Left ventricle myocardium inferior (tissue), 1 donor: Measurements from ENCODE around the gene LRP2BP. TPM values are rescaled to one million over a fixed set of nuclear protein-coding genes. Genes with fewer than 3 reads are reported as not detected.
A peak's percentile ranks its signal among the peaks of the same experiment; 100 is the strongest.

Experiments
- DNase-seq: peaks from one replicate; pipeline ENCODE4 v3.0.0-alpha.2; 2020
- H3K27ac ChIP-seq: fragments of 200-600 bp; replicated peaks from 2 replicates; pipeline ENCODE4 v1.8.0; 2021
- H3K27me3 ChIP-seq: fragments of 200-600 bp; 2 replicates; pipeline ENCODE4 v1.8.0; 2021; ENCODE audit warnings: low read depth
- H3K36me3 ChIP-seq: fragments of 200-600 bp; 2 replicates; pipeline ENCODE4 v1.8.0; 2021
- H3K4me1 ChIP-seq: fragments of 200-600 bp; 2 replicates; pipeline ENCODE4 v1.8.0; 2021
- H3K4me3 ChIP-seq: fragments of 200-600 bp; 2 replicates; pipeline ENCODE4 v1.8.0; 2021; ENCODE audit warnings: mild to moderate bottlenecking, moderate library complexity
- H3K9me3 ChIP-seq: fragments of 200-600 bp; replicated peaks from 2 replicates; pipeline ENCODE4 v1.8.0; 2021
- CTCF ChIP-seq: fragments of 200-600 bp; IDR thresholded peaks from 2 replicates; pipeline ENCODE4 v1.8.0; 2021; ENCODE audit warnings: antibody characterized with exemption, mild to moderate bottlenecking, borderline replicate concordance
- intact Hi-C: fragments of 100-400 bp; cut with micrococcal nuclease; formaldehyde crosslinking; loops from one replicate; pipeline ENCODE4 v1.11.0; 2022
- total RNA-seq: library from RNA; stranded (reverse); fragmentation: NEBNext Ultra II Directional; extraction: Animal tissue kit (Norgen Biotek cat#: 25700); gene quantifications from one replicate; pipeline ENCODE4 v1.2.1, GENCODE V29; 2021
- donor health status: DM: no; HTN: yes; CAD: no; lungs with severe emphysema.

LRP2BP gene
- total RNA-seq, 1 donor from 2014 or later, result 2.8 TPM

GRCh38 chr4:185395956-185396723 lies 416 bp upstream of the LRP2BP start:
- DNase-seq, result peak; percentile 97
- no peak for TF ChIP-seq CTCF
- Histone ChIP-seq H3K27ac (peak overlapping the region; percentile 100), H3K27me3 (no peaks in the 10 kb centered on the region), H3K9me3 (no peaks in the 10 kb centered on the region), H3K4me1 (peaks cover 58% of the 10 kb centered on the region), H3K36me3 (peaks cover 25% of the 10 kb centered on the region), H3K4me3 (peak overlapping the region; percentile 81)
- intact Hi-C loops, result no loop called here

DNA sequence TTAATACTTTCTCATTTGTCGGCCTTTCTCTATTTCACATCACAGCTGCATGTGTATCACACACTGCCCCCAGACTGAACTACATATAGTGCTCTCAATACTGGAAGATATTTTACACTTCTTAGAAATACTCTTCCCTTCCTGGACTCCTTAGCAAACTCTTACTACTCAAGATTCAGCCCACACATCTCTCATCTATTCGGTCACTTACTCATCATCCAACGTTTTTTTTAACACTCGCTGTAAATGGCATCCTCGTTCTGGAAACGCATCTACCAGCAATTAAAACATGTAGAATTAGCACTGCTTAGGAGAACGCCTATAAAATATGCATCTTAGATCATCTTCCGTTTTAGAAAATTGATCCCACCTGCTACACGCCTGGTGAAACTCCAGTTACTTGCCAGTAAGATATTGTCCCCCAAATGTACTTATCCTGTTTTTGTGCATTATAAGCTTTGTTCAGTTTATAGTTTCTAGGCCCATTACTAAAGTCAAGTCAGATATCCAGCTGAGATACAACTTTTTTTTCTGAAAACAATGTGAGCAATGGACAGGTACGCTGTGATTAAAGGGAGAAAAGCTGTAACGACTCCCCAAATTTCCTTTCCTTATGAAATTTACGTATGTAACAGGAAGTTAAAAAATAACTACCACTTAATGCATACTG lies 1.0 kb downstream of the LRP2BP start:
- Histone ChIP-seq H3K4me1 (peaks cover 52% of the 10 kb centered on the region), H3K27me3 (no peaks in the 10 kb centered on the region), H3K4me3 (peak overlapping the region; percentile 81), H3K27ac (peak overlapping the region; percentile 100), H3K36me3 (peaks cover 10% of the 10 kb centered on the region), H3K9me3 (no peaks in the 10 kb centered on the region)
- DNase-seq, result no peak
- intact Hi-C loops, result no loop called here
- TF ChIP-seq CTCF, result no peak

GRCh38 chr4:185392156-185392555 lies 3.6 kb downstream of the LRP2BP start:
- intact Hi-C loops, result no loop called here
- no peak for TF ChIP-seq CTCF

GRCh38 chr4:185390941-185391340 lies 4.8 kb downstream of the LRP2BP start:
- intact Hi-C loops, result no loop called here
- H3K27ac ChIP-seq, result no peak overlapping the region
- H3K9me3 ChIP-seq, result no peaks in the 10 kb centered on the region
- no peak overlapping the region for H3K4me3 ChIP-seq
- no peak for TF ChIP-seq CTCF
- no peak for DNase-seq
- peaks cover 16% of the 10 kb centered on the region for H3K4me1 ChIP-seq
- H3K27me3 ChIP-seq, result no peaks in the 10 kb centered on the region
- H3K36me3 ChIP-seq, result no peaks in the 10 kb centered on the region

More at GRCh38 chr4:185392156-185392555, 3.6 kb downstream of the LRP2BP start:
- H3K4me1 ChIP-seq, result peaks cover 26% of the 10 kb centered on the region
- DNase-seq, result no peak
- H3K9me3 ChIP-seq, result no peaks in the 10 kb centered on the region
- no peak overlapping the region for H3K4me3 ChIP-seq
- H3K27me3 ChIP-seq, result no peaks in the 10 kb centered on the region
- H3K27ac ChIP-seq, result no peak overlapping the region
- no peaks in the 10 kb centered on the region for H3K36me3 ChIP-seq

- TF ChIP-seq CTCF, result no peak
- H3K27ac ChIP-seq, result no peak overlapping the region
- DNase-seq, result no peak
- no peaks in the 10 kb centered on the region for H3K27me3 ChIP-seq
- H3K4me1 ChIP-seq, result peaks cover 6% of the 10 kb centered on the region
- H3K9me3 ChIP-seq, result no peaks in the 10 kb centered on the region
- H3K4me3 ChIP-seq, result no peak overlapping the region
- no peaks in the 10 kb centered on the region for H3K36me3 ChIP-seq
- intact Hi-C loops, result no loop called here
These were observed 7.8 kb downstream of the LRP2BP start for GRCh38 chr4:185387957-185388356.
